Activated T-helper 1 cell treated with anti-CD3 and anti-CD28 coated beads, Interleukin-12 subunit alpha, Interleukin-12 subunit beta, Interleukin-2, Interleukin-4 antibody, amounts not matched to agents 30 ng/mL and 10 ng/mL and 1 ng/mL, durations not matched to agents 14 hours and 24 hours and 36 hours (primary cell): Measurements from ENCODE around the gene WNT8B. TPM values are rescaled to one million over a fixed set of nuclear protein-coding genes. Genes with fewer than 3 reads are reported as not detected.
A peak's percentile ranks its signal among the peaks of the same experiment; 100 is the strongest.

Experiments used
- DNase-seq: peaks from one replicate; pipeline ENCODE4 v3.0.0; 2021; ENCODE audit warnings: low spot score
- H3K27ac Mint-ChIP-seq: one replicate; pipeline ENCODE4 v1.8.0; 2021; ENCODE audit warnings: mild to moderate bottlenecking, mixed read lengths
- H3K27me3 Mint-ChIP-seq: one replicate; pipeline ENCODE4 v1.8.0; 2022; ENCODE audit warnings: mild to moderate bottlenecking, moderate library complexity, mixed read lengths; ENCODE audit not compliant: insufficient read depth
- H3K36me3 Mint-ChIP-seq: one replicate; pipeline ENCODE4 v1.8.0; 2021; ENCODE audit warnings: low read depth, mixed read lengths
- H3K4me1 Mint-ChIP-seq: one replicate; pipeline ENCODE4 v1.8.0; 2021; ENCODE audit warnings: low read depth, mixed read lengths
- H3K4me3 Mint-ChIP-seq: one replicate; pipeline ENCODE4 v1.8.0; 2021; ENCODE audit warnings: mild to moderate bottlenecking, moderate library complexity, mixed read lengths
- H3K9me3 Mint-ChIP-seq: one replicate; pipeline ENCODE4 v1.8.0; 2021; ENCODE audit warnings: mixed read lengths
- intact Hi-C: fragments of 100-400 bp; cut with micrococcal nuclease; formaldehyde crosslinking; loops from one replicate; pipeline ENCODE4 v1.15.1; 2024
- total RNA-seq: library from RNA; stranded (reverse); gene quantifications from 2 replicates; pipeline ENCODE4 v1.2.3, GENCODE V29; 2022

The WNT8B gene
- total RNA-seq, 1 donor from 2014 or later: 0.10 TPM

- no peaks in the 10 kb centered on the region for H3K27me3 Mint-ChIP-seq
- no peak overlapping the region for H3K27ac Mint-ChIP-seq
- no peaks in the 10 kb centered on the region for H3K9me3 Mint-ChIP-seq
- DNase-seq: no peak
- H3K4me1 Mint-ChIP-seq: peaks cover 52% of the 10 kb centered on the region
- peaks cover 51% of the 10 kb centered on the region for H3K36me3 Mint-ChIP-seq
- intact Hi-C loops: no loop called here
- H3K4me3 Mint-ChIP-seq: no peak overlapping the region
Measured at GRCh38 chr10:100487529-100487928, 24.7 kb downstream of the WNT8B start.

GRCh38 chr10:100489396-100489795 is 26.6 kb downstream of the WNT8B start:
- Mint-ChIP-seq H3K36me3 (peaks cover 57% of the 10 kb centered on the region), H3K27ac (peak overlapping the region; percentile 20), H3K4me3 (no peak overlapping the region), H3K4me1 (peaks cover 47% of the 10 kb centered on the region), H3K27me3 (no peaks in the 10 kb centered on the region), H3K9me3 (no peaks in the 10 kb centered on the region)
- DNase-seq: no peak
- intact Hi-C loops: no loop called here

GRCh38 chr10:100490531-100490930 is 27.7 kb downstream of the WNT8B start:
- Mint-ChIP-seq H3K27ac (peak overlapping the region; percentile 47), H3K9me3 (no peaks in the 10 kb centered on the region), H3K36me3 (peaks cover 61% of the 10 kb centered on the region), H3K27me3 (no peaks in the 10 kb centered on the region), H3K4me3 (no peak overlapping the region), H3K4me1 (peaks cover 50% of the 10 kb centered on the region)
- no peak for DNase-seq
- intact Hi-C loops: no loop called here

GRCh38 chr10:100496567-100496966 is 33.8 kb downstream of the WNT8B start:
- no peak for DNase-seq
- Mint-ChIP-seq H3K27me3 (no peaks in the 10 kb centered on the region), H3K36me3 (peaks cover 61% of the 10 kb centered on the region)

GRCh38 chr10:100498059-100498458 is 35.2 kb downstream of the WNT8B start:
- H3K27me3 Mint-ChIP-seq: no peaks in the 10 kb centered on the region
- H3K4me1 Mint-ChIP-seq: peaks cover 85% of the 10 kb centered on the region

More at GRCh38 chr10:100496567-100496966, 33.8 kb downstream of the WNT8B start:
- H3K4me3 Mint-ChIP-seq: no peak overlapping the region
- intact Hi-C loops: no loop called here
- no peaks in the 10 kb centered on the region for H3K9me3 Mint-ChIP-seq
- peak overlapping the region; percentile 49 for H3K27ac Mint-ChIP-seq
- peaks cover 72% of the 10 kb centered on the region for H3K4me1 Mint-ChIP-seq

GRCh38 chr10:100501423-100501822 is 38.6 kb downstream of the WNT8B start:
- peaks cover 84% of the 10 kb centered on the region for H3K4me1 Mint-ChIP-seq
- peaks cover 65% of the 10 kb centered on the region for H3K36me3 Mint-ChIP-seq
- intact Hi-C loops: no loop called here
- DNase-seq: no peak
- H3K27me3 Mint-ChIP-seq: no peaks in the 10 kb centered on the region
- no peak overlapping the region for H3K4me3 Mint-ChIP-seq
- H3K27ac Mint-ChIP-seq: peak overlapping the region; percentile 21
- no peaks in the 10 kb centered on the region for H3K9me3 Mint-ChIP-seq

More at GRCh38 chr10:100498059-100498458, 35.2 kb downstream of the WNT8B start:
- intact Hi-C loops: loop anchor here (1.0 kb wide), 1 partner anchor 10 kb away; no protein-coding TSS in a partner anchor
- peaks cover 70% of the 10 kb centered on the region for H3K36me3 Mint-ChIP-seq
- peak overlapping the region; percentile 64 for H3K27ac Mint-ChIP-seq
- no peak for DNase-seq
- no peaks in the 10 kb centered on the region for H3K9me3 Mint-ChIP-seq
- peak overlapping the region; percentile 19 for H3K4me3 Mint-ChIP-seq

- intact Hi-C loops: no loop called here
- DNase-seq: no peak
- H3K4me1 Mint-ChIP-seq: peaks cover 86% of the 10 kb centered on the region
- no peaks in the 10 kb centered on the region for H3K27me3 Mint-ChIP-seq
- no peaks in the 10 kb centered on the region for H3K9me3 Mint-ChIP-seq
- peak overlapping the region; percentile 54 for H3K27ac Mint-ChIP-seq
- H3K4me3 Mint-ChIP-seq: no peak overlapping the region
- H3K36me3 Mint-ChIP-seq: peaks cover 60% of the 10 kb centered on the region
Measured at GRCh38 chr10:100502926-100503494, 40.2 kb downstream of the WNT8B start.

GRCh38 chr10:100504096-100504495 is 41.3 kb downstream of the WNT8B start:
- no peak overlapping the region for H3K27ac Mint-ChIP-seq
- intact Hi-C loops: no loop called here
- no peak for DNase-seq
- H3K27me3 Mint-ChIP-seq: no peaks in the 10 kb centered on the region
- no peaks in the 10 kb centered on the region for H3K9me3 Mint-ChIP-seq
- H3K4me3 Mint-ChIP-seq: no peak overlapping the region
- H3K36me3 Mint-ChIP-seq: peaks cover 53% of the 10 kb centered on the region
- H3K4me1 Mint-ChIP-seq: peaks cover 86% of the 10 kb centered on the region

GRCh38 chr10:100505164-100505563 is 42.4 kb downstream of the WNT8B start:
- no peak for DNase-seq
- intact Hi-C loops: loop anchor here (5.0 kb wide), 3 partner anchors 238 to 658 kb away; partner anchors contain the start of genes CWF19L1 and ERLIN1
- peak overlapping the region; percentile 77 for H3K4me3 Mint-ChIP-seq
- H3K27ac Mint-ChIP-seq: peak overlapping the region; percentile 88
- no peaks in the 10 kb centered on the region for H3K9me3 Mint-ChIP-seq
- H3K36me3 Mint-ChIP-seq: peaks cover 45% of the 10 kb centered on the region
- H3K27me3 Mint-ChIP-seq: no peaks in the 10 kb centered on the region
- peaks cover 86% of the 10 kb centered on the region for H3K4me1 Mint-ChIP-seq

- no peaks in the 10 kb centered on the region for H3K9me3 Mint-ChIP-seq
- peak; percentile 16 for DNase-seq
- peak overlapping the region; percentile 88 for H3K27ac Mint-ChIP-seq
- H3K4me1 Mint-ChIP-seq: peaks cover 93% of the 10 kb centered on the region
- peaks cover 38% of the 10 kb centered on the region for H3K36me3 Mint-ChIP-seq
- H3K27me3 Mint-ChIP-seq: no peaks in the 10 kb centered on the region
- peak overlapping the region; percentile 77 for H3K4me3 Mint-ChIP-seq
- intact Hi-C loops: loop anchor here (5.0 kb wide), 3 partner anchors 239 to 659 kb away; partner anchors contain the start of genes CWF19L1 and ERLIN1
Measured at GRCh38 chr10:100506596-100507356, 44.0 kb downstream of the WNT8B start.

- DNase-seq: no peak
- Mint-ChIP-seq H3K27me3 (no peaks in the 10 kb centered on the region), H3K9me3 (no peaks in the 10 kb centered on the region), H3K27ac (peak overlapping the region; percentile 88), H3K4me1 (peaks cover 94% of the 10 kb centered on the region), H3K4me3 (peak overlapping the region; percentile 77), H3K36me3 (peaks cover 39% of the 10 kb centered on the region)
- intact Hi-C loops: loop anchor here (5.0 kb wide), 3 partner anchors 240 to 660 kb away; partner anchors contain the start of genes CWF19L1 and ERLIN1
Measured at GRCh38 chr10:100507357-100507732, 44.5 kb downstream of the WNT8B start.

- H3K4me3 Mint-ChIP-seq: peak overlapping the region; percentile 77
- H3K4me1 Mint-ChIP-seq: peaks cover 93% of the 10 kb centered on the region
- no peaks in the 10 kb centered on the region for H3K27me3 Mint-ChIP-seq
- H3K27ac Mint-ChIP-seq: peak overlapping the region; percentile 88
- intact Hi-C loops: loop anchor here (1.0 to 5.0 kb wide), 11 partner anchors 10 to 661 kb away; partner anchors contain the start of genes CWF19L1, ERLIN1 and SCD
- no peak for DNase-seq
- peaks cover 34% of the 10 kb centered on the region for H3K36me3 Mint-ChIP-seq
- H3K9me3 Mint-ChIP-seq: no peaks in the 10 kb centered on the region
Measured at GRCh38 chr10:100508266-100508665, 45.5 kb downstream of the WNT8B start.

GRCh38 chr10:100508691-100509150 is 45.9 kb downstream of the WNT8B start:
- H3K4me1 Mint-ChIP-seq: peaks cover 92% of the 10 kb centered on the region
- H3K4me3 Mint-ChIP-seq: peak overlapping the region; percentile 77
- H3K9me3 Mint-ChIP-seq: no peaks in the 10 kb centered on the region
- H3K27ac Mint-ChIP-seq: peak overlapping the region; percentile 88
- peak; percentile 50 for DNase-seq
- H3K27me3 Mint-ChIP-seq: no peaks in the 10 kb centered on the region
- H3K36me3 Mint-ChIP-seq: peaks cover 33% of the 10 kb centered on the region
- intact Hi-C loops: loop anchor here (1.0 to 5.0 kb wide), 11 partner anchors 10 to 661 kb away; partner anchors contain the start of genes CWF19L1, ERLIN1 and SCD
